T-helper 22 cell (primary cell): ENCODE results near the gene ORC5.
"Not testable (repeated sequence)": the region's sequence is repeated elsewhere in the genome, so short reads cannot be mapped to it uniquely, and the experiment has no call there.

ENCODE experiments used
- DNase-seq: peaks from one replicate; pipeline ENCODE4 v3.0.0-alpha.2; 2020; ENCODE audit warnings: low read depth

Gene ORC5

DNA sequence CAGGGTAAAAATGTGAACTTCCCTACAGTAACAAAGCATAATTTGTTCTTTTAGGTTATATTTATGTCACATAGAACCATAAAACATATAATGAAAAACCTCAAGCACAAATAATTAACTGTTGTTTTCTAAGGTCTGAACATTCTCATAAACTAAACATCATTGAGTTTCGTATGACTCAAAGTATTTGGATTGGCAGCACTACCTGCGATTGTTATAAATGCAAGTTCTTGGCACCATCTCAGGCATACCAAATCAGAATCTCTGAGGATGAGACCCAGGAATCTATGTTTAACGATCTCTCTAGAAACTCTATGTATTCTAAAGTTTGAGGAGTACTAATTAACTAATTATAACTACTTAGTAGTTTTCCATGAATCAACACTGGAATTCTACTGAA is 22.5 kb downstream of the ORC5 start:
- DNase-seq = no peak

- DNase-seq = no peak
Measured at GRCh38 chr7:104179178-104179577, 28.6 kb downstream of the ORC5 start.

- DNase-seq = not testable (repeated sequence)
Measured at GRCh38 chr7:104177565-104178083, 30.2 kb downstream of the ORC5 start.

- no peak for DNase-seq
Measured at GRCh38 chr7:104176332-104176731, 31.5 kb downstream of the ORC5 start.

GRCh38 chr7:104175361-104175984 is 32.3 kb downstream of the ORC5 start:
- no peak for DNase-seq

- DNase-seq = no peak
Measured at GRCh38 chr7:104174798-104175197, 33.0 kb downstream of the ORC5 start.

DNA sequence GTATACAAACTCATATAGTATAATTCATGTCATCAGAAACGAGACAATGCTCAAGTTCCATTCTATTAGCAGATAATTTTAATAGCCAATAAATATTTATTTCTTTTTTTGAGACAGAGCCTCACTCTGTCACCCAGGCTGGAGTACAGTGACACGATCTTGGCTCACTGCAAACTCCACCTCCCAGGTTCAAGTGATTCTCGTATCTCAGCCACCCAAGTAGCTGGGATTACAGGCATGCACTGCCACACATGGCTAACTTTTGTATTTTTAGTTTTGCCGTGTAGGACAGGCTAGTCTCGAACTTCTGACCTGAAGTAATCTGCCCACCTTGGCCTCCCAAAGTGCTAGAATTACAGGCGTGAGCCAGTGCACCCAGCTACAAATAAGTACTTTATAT is 45.7 kb downstream of the ORC5 start:
- DNase-seq = no peak

DNA sequence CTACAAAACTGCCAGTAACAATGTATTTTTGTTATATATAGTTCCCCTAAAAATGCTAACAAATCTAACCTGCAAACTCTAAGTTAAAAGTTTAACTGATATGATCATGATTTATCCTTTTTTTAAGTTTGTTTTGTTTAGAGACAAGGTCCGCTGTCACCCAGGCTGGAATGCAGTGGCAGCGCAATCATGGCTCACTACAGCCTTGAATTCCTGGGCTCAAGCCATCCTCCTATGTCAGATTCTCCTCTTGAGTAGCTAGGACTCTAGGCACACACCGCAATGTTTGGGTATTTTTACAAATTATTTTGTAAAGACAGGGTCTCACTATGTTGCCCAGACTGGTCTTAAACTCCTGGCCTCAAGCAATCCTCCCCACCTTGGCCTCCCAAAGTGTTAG is 46.6 kb downstream of the ORC5 start:
- no peak for DNase-seq

DNA sequence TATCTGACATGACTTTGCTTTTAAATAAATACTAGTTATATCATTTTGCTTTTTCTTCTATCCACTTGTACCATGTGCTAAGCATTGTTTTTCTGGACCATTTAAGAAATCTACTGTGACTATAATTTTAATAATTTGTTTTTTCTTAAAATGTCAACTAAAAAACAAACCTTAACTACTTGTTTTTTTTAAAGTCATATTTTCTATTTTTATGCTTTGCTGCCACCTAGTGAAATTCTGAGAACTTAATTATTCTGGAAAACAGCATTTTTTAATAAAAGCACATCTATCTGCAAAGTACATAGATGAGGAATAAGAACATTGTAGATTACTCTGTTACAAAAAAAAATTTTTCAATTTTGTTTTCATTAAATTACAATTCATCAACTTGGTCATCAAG is 47.4 kb downstream of the ORC5 start:
- DNase-seq = no peak

- DNase-seq = no peak
Measured at GRCh38 chr7:104156842-104157277, 51.0 kb downstream of the ORC5 start.

GRCh38 chr7:104153287-104153686 is 54.5 kb downstream of the ORC5 start:
- no peak for DNase-seq

DNA sequence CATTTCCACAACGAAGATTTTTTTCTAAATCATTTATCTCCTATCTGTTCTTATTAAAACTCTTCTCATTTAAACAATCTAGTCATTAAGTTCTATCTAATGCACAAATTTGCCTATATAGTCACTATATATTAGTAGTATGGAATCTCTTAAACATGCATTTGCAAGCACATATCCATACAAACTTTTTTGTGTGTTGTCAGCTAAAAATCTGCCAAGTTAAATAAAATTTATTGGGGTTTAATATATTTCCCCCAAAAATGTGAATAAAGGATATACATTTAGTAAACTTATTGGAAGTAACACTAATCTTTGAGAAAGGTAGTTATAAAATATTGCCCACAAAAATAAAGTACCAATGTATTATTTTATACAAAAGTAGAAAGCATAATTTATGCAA is 55.3 kb downstream of the ORC5 start:
- no peak for DNase-seq

DNA sequence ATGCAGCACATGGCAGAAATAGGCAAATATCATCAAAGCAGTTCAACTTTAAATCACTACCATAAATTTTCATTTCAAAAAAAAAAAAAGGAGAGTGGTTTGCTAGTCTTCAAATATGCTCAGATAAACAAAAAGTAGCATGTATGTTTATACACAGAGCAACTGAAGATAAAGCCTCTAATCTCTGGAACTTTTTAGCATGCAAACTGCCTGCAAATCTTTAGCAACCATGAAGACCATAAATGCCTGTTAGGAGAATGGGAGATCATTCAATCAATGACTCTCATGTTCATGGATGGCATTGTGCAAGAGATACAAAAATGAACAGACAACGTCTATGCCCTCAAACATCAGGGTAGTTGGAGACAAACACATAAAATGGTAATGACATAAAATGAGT is 57.3 kb downstream of the ORC5 start:
- no peak for DNase-seq

- DNase-seq = no peak
Measured at GRCh38 chr7:104149822-104150221, 58.0 kb downstream of the ORC5 start.

DNA sequence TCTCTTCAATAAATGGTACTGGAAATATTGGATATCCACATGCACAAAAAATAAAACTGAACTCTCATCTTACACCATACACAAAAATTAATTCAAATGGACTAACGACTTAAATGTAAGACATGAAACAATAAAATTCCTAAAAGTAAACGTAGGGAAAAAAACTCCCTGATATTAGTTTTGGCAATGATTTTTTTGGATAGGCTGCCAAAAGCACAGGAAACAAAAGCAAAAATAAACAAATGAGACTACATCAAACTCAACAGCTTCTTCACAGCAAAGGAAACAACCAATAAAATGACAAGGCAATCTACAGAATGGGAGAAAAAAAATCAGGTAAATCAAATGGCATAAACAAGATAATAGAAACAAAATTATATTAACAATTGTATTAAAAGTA is 65.7 kb downstream of the ORC5 start:
- DNase-seq = no peak

GRCh38 chr7:104137971-104138370 is 69.8 kb downstream of the ORC5 start:
- no peak for DNase-seq

DNA sequence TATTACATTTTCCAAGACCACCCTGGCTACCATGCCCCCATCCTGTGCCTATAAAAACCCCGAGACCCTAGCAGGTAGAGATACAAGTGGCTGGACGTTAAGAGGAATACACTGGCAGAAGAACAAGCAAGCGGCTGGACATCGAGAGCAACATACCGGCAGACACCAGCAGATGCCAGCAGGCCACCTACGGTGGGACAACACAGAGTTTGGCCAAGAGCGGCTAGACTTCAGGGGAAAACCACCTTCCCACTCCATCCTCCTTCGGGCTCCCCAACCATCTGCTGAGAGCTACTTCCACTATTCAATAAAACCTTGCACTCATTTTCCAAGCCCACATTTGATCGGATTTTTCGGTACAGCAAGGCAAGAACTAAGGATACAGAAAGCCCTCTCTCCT is 70.3 kb downstream of the ORC5 start:
- no peak for DNase-seq

GRCh38 chr7:104136981-104137380 is 70.8 kb downstream of the ORC5 start:
- no peak for DNase-seq

GRCh38 chr7:104136561-104136960 is 71.3 kb downstream of the ORC5 start:
- DNase-seq = no peak

GRCh38 chr7:104135760-104136558 is 71.9 kb downstream of the ORC5 start:
- no peak for DNase-seq

DNA sequence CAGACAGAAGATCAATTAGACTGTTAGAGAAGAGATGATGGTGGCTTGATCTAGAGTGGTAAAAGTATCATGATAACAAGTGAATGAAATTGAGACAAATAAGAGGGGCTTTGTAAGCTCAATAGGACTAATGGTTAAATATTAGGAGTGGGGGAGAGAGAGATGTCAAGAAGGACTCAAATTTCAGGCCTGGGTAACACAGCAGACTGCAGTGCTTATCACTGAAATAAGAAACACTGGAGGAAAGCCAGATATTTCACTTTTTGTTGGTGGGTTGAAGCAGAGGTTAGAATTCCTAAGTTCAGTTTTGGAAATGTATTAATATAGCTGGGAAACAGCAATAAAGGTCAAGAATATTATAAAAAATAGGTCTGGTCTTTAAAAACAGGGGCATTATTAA is 74.6 kb downstream of the ORC5 start:
- no peak for DNase-seq

GRCh38 chr7:104130726-104131125 is 77.1 kb downstream of the ORC5 start:
- DNase-seq = no peak

- DNase-seq = no peak
Measured at GRCh38 chr7:104127204-104127603, 80.6 kb downstream of the ORC5 start.

- no peak for DNase-seq
Measured at GRCh38 chr7:104126411-104126841, 81.4 kb downstream of the ORC5 start.
